Endothelial cell of umbilical vein (primary cell): ENCODE data around the gene GNA12. TPM values are rescaled to one million over a fixed set of nuclear protein-coding genes. Genes with fewer than 3 reads are reported as not detected.
A peak's percentile ranks its signal among the peaks of the same experiment; 100 is the strongest.

Experiments used
- BruUV-seq: library from RNA; stranded (reverse); fragments of 400-500 nt; replicated peaks from 2 replicates; lab custom pipeline; 2021; lab: Mats Ljungman, UMichigan
- CTCF ChIA-PET: fragments of 300-600, 350-600 bp; sonication (Branson Sonifier 250); formaldehyde crosslinking; loops from one replicate; lab custom pipeline; 2021; ENCODE audit warnings: antibody characterized with exemption, inconsistent platforms; lab: Charles Lee
- POLR2A ChIA-PET: fragments of 300-600, 350-600 bp; sonication (Branson Sonifier 250); formaldehyde crosslinking; loops from one replicate; lab custom pipeline; 2021; ENCODE audit warnings: antibody characterized with exemption, inconsistent platforms; lab: Charles Lee
- DNase-seq: peaks from one replicate; pipeline ENCODE4 v3.0.0-alpha.2; 2011; ENCODE audit warnings: low read depth, low spot score
- FAIRE-seq: peaks from 2 replicates; lab custom pipeline; 2011; peaks lifted over from hg19 to GRCh38; lab: Jason Lieb, UNC
- H2AFZ ChIP-seq: 2 replicates; pipeline ENCODE4 v1.6.0; 2012; ENCODE audit warnings: low read depth, low read length, control low read depth, inconsistent platforms
- H3K27ac ChIP-seq: 2 replicates; pipeline ENCODE4 v1.5.1; 2011; ENCODE audit warnings: low read depth, mild to moderate bottlenecking, control low read depth, low read length, moderate library complexity; ENCODE audit not compliant: insufficient read depth
- H3K27me3 ChIP-seq, 2 experiments: 2 replicates each; pipeline versions ENCODE4 v1.6.0 to v1.6.1; 2011; ENCODE audit warnings: low read length in 2 of 2, mixed read lengths in 1 of 2; ENCODE audit not compliant: control insufficient read depth in 2 of 2, insufficient read depth in 2 of 2
- H3K36me3 ChIP-seq, 2 experiments: 2 replicates in 1 of 2; 3 replicates in 1 of 2; pipeline ENCODE4 v1.5.1; 2011; ENCODE audit warnings: low read length in 2 of 2, mild to moderate bottlenecking in 1 of 2, moderate library complexity in 1 of 2; ENCODE audit not compliant: control insufficient read depth in 2 of 2, insufficient read depth in 2 of 2; ENCODE audit errors: extremely low read depth in 1 of 2
- H3K4me1 ChIP-seq: 3 replicates; pipeline ENCODE4 v1.5.1; 2011; ENCODE audit warnings: mild to moderate bottlenecking, low read length; ENCODE audit not compliant: control insufficient read depth, insufficient read depth; ENCODE audit errors: extremely low read depth
- H3K4me2 ChIP-seq: 2 replicates; pipeline ENCODE4 v1.6.1; 2011; ENCODE audit warnings: low read length, control low read depth, mixed read lengths; ENCODE audit not compliant: insufficient read depth
- H3K4me3 ChIP-seq, 3 experiments: fragments of 200-600 bp in 1 of 3; sonication (generic), shearing (Covaris generic) in 1 of 3; replicated peaks in 1 of 3; 2 replicates each; pipeline ENCODE4 v1.5.1; 2011 to 2016; ENCODE audit warnings: control low read depth in 3 of 3, low read length in 3 of 3, mild to moderate bottlenecking in 2 of 3, inconsistent platforms in 1 of 3, low read depth in 1 of 3, moderate library complexity in 1 of 3; ENCODE audit not compliant: insufficient read depth in 1 of 3
- H3K79me2 ChIP-seq: 2 replicates; pipeline ENCODE4 v1.6.0; 2012; ENCODE audit warnings: low read length, inconsistent platforms; ENCODE audit not compliant: control insufficient read depth, insufficient read depth
- H3K9ac ChIP-seq: replicated peaks from 2 replicates; pipeline ENCODE3; 2011; ENCODE audit warnings: low read length, control low read depth; ENCODE audit not compliant: insufficient read depth; ENCODE audit errors: extremely low read depth
- H3K9me1 ChIP-seq: replicated peaks from 3 replicates; pipeline ENCODE4 v1.6.0; 2011; ENCODE audit warnings: mild to moderate bottlenecking, low read length; ENCODE audit not compliant: control insufficient read depth, insufficient read depth; ENCODE audit errors: extremely low read depth
- H3K9me3 ChIP-seq: replicated peaks from 2 replicates; pipeline ENCODE4 v1.5.1; 2012; ENCODE audit warnings: low read length, inconsistent platforms; ENCODE audit not compliant: control insufficient read depth, insufficient read depth
- H4K20me1 ChIP-seq: replicated peaks from 2 replicates; pipeline ENCODE3; 2011; ENCODE audit warnings: mild to moderate bottlenecking, low read length; ENCODE audit not compliant: control insufficient read depth, insufficient read depth; ENCODE audit errors: extremely low read depth
- EZH2 ChIP-seq: IDR thresholded peaks from 2 replicates; pipeline ENCODE4 v1.6.1; 2012; ENCODE audit warnings: borderline replicate concordance, low read depth, mild to moderate bottlenecking, moderate library complexity, low read length, inconsistent platforms; ENCODE audit not compliant: severe bottlenecking
- FOS ChIP-seq: IDR thresholded peaks from 2 replicates; pipeline ENCODE4 v1.6.1; 2011; ENCODE audit warnings: mild to moderate bottlenecking, low read length, moderate library complexity, borderline replicate concordance; ENCODE audit not compliant: insufficient read depth
- GATA2 ChIP-seq: IDR thresholded peaks from 2 replicates; pipeline ENCODE4 v1.7.0; 2011; ENCODE audit warnings: low read depth, mild to moderate bottlenecking, moderate library complexity, mixed read lengths, low read length; ENCODE audit not compliant: insufficient read length, insufficient read depth
- JUN ChIP-seq: IDR thresholded peaks from 2 replicates; pipeline ENCODE4 v1.6.1; 2011; ENCODE audit warnings: borderline replicate concordance, low read depth; ENCODE audit not compliant: insufficient read length, insufficient read depth
- MAX ChIP-seq: IDR thresholded peaks from 2 replicates; pipeline ENCODE4 v1.6.1; 2011; ENCODE audit not compliant: insufficient read depth, insufficient read length
- MYC ChIP-seq: IDR thresholded peaks from one replicate; pipeline ENCODE4 v1.6.1; 2011; ENCODE audit warnings: mild to moderate bottlenecking, low read depth, low read length
- POLR2A ChIP-seq: IDR thresholded peaks from 2 replicates; pipeline ENCODE4 v1.6.1; 2012; ENCODE audit warnings: low read depth, mild to moderate bottlenecking, control low read depth, low read length
- POLR2AphosphoS5 ChIP-seq: IDR thresholded peaks from 2 replicates; pipeline ENCODE4 v1.6.1; 2012; ENCODE audit warnings: low read depth, mild to moderate bottlenecking, control low read depth, low read length, moderate library complexity; ENCODE audit not compliant: insufficient read depth
- dilution Hi-C: fragments of 300-500 bp; cut with MboI; formaldehyde crosslinking; loops from one replicate; pipeline ENCODE4 v1.15.0; 2019; ENCODE audit warnings: low sequenced_read_pairs; ENCODE audit not compliant: extremely low pct_ligation_motif_present
- intact Hi-C: fragments of 100-400 bp; cut with micrococcal nuclease; formaldehyde crosslinking; loops from one replicate; pipeline ENCODE4 v1.10.0; 2022
- polyA plus RNA-seq, 4 experiments: library from polyadenylated mRNA; depleted of rRNA in 3 of 4; stranded (reverse) in 3 of 4; unstranded in 1 of 4; fragments of >200 nt; gene quantifications; 2 replicates each; pipeline versions ENCODE4 v1.2.1 to v1.2.3, GENCODE V29; 2011 to 2012; ENCODE audit warnings: missing spikeins in 1 of 4
- total RNA-seq: library from RNA; stranded (reverse); gene quantifications from 2 replicates; pipeline ENCODE4 v1.2.3, GENCODE V29; 2021
- TF ChIP-seq, protein P1 (sequence below), 2 donors: IDR thresholded peaks; 1 replicate in 1 of 2; 2 replicates in 1 of 2; pipeline ENCODE4 v1.5.1; 2011; ENCODE audit warnings: low read length in 2 of 2, mild to moderate bottlenecking in 2 of 2, moderate library complexity in 2 of 2, control low read depth in 1 of 2, inconsistent platforms in 1 of 2, low read depth in 1 of 2; ENCODE audit not compliant: insufficient read depth in 1 of 2; ENCODE audit errors: extremely low read depth in 1 of 2

The GNA12 gene
- total and polyA plus RNA-seq, 2 donors (not counting 3 experiments of a cell fraction or from before 2014, with no cell fraction given): 63.0 to 75.1 TPM

DNA sequence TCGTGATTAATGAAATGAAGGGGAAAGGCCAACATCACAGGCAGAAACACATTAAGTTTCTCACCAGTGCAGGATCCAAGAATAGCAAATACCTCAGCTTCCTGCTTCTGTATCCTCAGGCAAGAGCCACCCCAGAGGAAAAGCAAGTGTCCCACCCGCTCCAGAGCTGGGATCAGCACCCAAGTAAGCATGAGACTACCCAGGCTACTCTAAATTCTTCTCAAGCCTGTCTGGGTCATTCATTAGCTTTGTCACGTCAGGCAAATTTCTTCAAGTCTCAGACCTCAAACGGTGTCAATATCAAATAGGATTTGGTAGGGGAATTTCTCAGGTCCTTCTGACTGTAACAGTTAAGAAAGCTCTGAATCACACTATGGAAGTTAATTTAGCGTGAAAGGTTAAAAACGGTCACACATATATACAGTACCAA, 59.0 kb downstream of the GNA12 start:
- CTCF ChIA-PET: interaction anchor here (0.9 to 1.7 kb wide), 11 partner anchors 13 to 75 kb away, joined by 3 to 5 read pairs (median 3); no protein-coding TSS in a partner anchor
- Histone ChIP-seq H3K9ac (peak overlapping the region; percentile 58), H4K20me1 (peaks cover 5% of the 10 kb centered on the region), H3K4me2 (peak overlapping the region; percentile 70), H3K9me3 (no peaks in the 10 kb centered on the region), H3K27me3 (no peaks in the 10 kb centered on the region), H2AFZ (no peak overlapping the region), H3K9me1 (no peaks in the 10 kb centered on the region), H3K79me2 (peaks cover 13% of the 10 kb centered on the region), H3K36me3 (peaks cover 0 to 3% of the 10 kb centered on the region in 2 experiments), H3K27ac (peak overlapping the region; percentile 84), H3K4me3 (peak overlapping the region in 1 of 3 experiments; percentile 26), H3K4me1 (peaks cover 21% of the 10 kb centered on the region)
- DNase-seq: peak; percentile 93
- dilution Hi-C loops (no loop called here), intact Hi-C loops (loop anchor here (2.0 kb wide), 1 partner anchor 36 kb away; no protein-coding TSS in a partner anchor)
- POLR2A ChIA-PET: no interaction called here
- FAIRE-seq: peak; percentile 72
- no TSS peak for BruUV-seq
- TF ChIP-seq JUN (peak; percentile 41), MAX (no peak)

GRCh38 chr7:2782565-2782964, 61.5 kb downstream of the GNA12 start:
- Histone ChIP-seq H3K9me3 (no peaks in the 10 kb centered on the region), H3K9me1 (no peaks in the 10 kb centered on the region), H3K9ac (no peak overlapping the region), H3K36me3 (peaks cover 0 to 3% of the 10 kb centered on the region in 2 experiments), H2AFZ (no peak overlapping the region), H3K4me3 (no peak overlapping the region), H3K27ac (no peak overlapping the region), H3K4me1 (peaks cover 21% of the 10 kb centered on the region), H3K79me2 (peaks cover 13% of the 10 kb centered on the region), H3K4me2 (no peak overlapping the region), H3K27me3 (no peaks in the 10 kb centered on the region), H4K20me1 (peaks cover 5% of the 10 kb centered on the region)
- no TSS peak for BruUV-seq
- POLR2A ChIA-PET: no interaction called here
- DNase-seq (no peak), FAIRE-seq (no peak)
- CTCF ChIA-PET: interaction anchor here (1.0 to 1.2 kb wide), 3 partner anchors 13 to 22 kb away, joined by 3 to 4 read pairs (median 3); no protein-coding TSS in a partner anchor
- TF ChIP-seq POLR2A (no peak), JUN (no peak), GATA2 (no peak), MYC (no peak), EZH2 (no peak), MAX (no peak), POLR2AphosphoS5 (no peak), FOS (no peak)
- TF ChIP-seq, protein P1, sequence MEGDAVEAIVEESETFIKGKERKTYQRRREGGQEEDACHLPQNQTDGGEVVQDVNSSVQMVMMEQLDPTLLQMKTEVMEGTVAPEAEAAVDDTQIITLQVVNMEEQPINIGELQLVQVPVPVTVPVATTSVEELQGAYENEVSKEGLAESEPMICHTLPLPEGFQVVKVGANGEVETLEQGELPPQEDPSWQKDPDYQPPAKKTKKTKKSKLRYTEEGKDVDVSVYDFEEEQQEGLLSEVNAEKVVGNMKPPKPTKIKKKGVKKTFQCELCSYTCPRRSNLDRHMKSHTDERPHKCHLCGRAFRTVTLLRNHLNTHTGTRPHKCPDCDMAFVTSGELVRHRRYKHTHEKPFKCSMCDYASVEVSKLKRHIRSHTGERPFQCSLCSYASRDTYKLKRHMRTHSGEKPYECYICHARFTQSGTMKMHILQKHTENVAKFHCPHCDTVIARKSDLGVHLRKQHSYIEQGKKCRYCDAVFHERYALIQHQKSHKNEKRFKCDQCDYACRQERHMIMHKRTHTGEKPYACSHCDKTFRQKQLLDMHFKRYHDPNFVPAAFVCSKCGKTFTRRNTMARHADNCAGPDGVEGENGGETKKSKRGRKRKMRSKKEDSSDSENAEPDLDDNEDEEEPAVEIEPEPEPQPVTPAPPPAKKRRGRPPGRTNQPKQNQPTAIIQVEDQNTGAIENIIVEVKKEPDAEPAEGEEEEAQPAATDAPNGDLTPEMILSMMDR (IDR thresholded peaks at IDR 0.05; ENCODE audit: extremely low read depth in 1 of 2, insufficient read depth in 1 of 2, low read depth in 1 of 2, low read length in 2 of 2): no peak
- dilution Hi-C loops (no loop called here), intact Hi-C loops (no loop called here)
